Astrocyte (in vitro differentiated cells and primary cell): ENCODE results near the gene THADA. TPM values are rescaled to one million over a fixed set of nuclear protein-coding genes. Genes with fewer than 3 reads are reported as not detected.

Experiments used
- DNase-seq: peaks from one replicate; pipeline ENCODE4 v3.0.0-alpha.2; 2010; ENCODE audit warnings: low read depth
- FAIRE-seq: peaks from 2 replicates; lab custom pipeline; 2011; peaks lifted over from hg19 to GRCh38; lab: Jason Lieb, UNC
- H2AFZ ChIP-seq: 2 replicates; pipeline ENCODE4 v1.6.0; 2012; ENCODE audit warnings: low read depth, low read length, inconsistent platforms
- H3K27ac ChIP-seq: 2 replicates; pipeline ENCODE4 v1.5.1; 2011; ENCODE audit warnings: low read depth, low read length, inconsistent platforms
- H3K27me3 ChIP-seq: 2 replicates; pipeline ENCODE4 v1.6.0; 2011; ENCODE audit warnings: low read length, inconsistent platforms; ENCODE audit not compliant: insufficient read depth
- H3K36me3 ChIP-seq: 2 replicates; pipeline ENCODE4 v1.5.1; 2011; ENCODE audit warnings: low read length, inconsistent platforms; ENCODE audit not compliant: insufficient read depth
- H3K4me1 ChIP-seq: 2 replicates; pipeline ENCODE4 v1.5.1; 2011; ENCODE audit warnings: low read length, inconsistent platforms; ENCODE audit not compliant: insufficient read depth
- H3K4me2 ChIP-seq: 2 replicates; pipeline ENCODE4 v1.6.0; 2012; ENCODE audit warnings: low read length, inconsistent platforms
- H3K4me3 ChIP-seq: 2 replicates; pipeline ENCODE4 v1.5.1; 2011; ENCODE audit warnings: low read depth, mild to moderate bottlenecking, low read length, inconsistent platforms; ENCODE audit not compliant: insufficient read depth
- H3K79me2 ChIP-seq: 2 replicates; pipeline ENCODE4 v1.6.0; 2012; ENCODE audit warnings: mild to moderate bottlenecking, low read length, inconsistent platforms; ENCODE audit not compliant: insufficient read depth
- H3K9ac ChIP-seq: 2 replicates; pipeline ENCODE4 v1.6.0; 2012; ENCODE audit warnings: mild to moderate bottlenecking, low read length, inconsistent platforms
- H3K9me3 ChIP-seq: 2 replicates; pipeline ENCODE4 v1.5.1; 2012; ENCODE audit warnings: low read depth, mild to moderate bottlenecking, low read length, inconsistent platforms; ENCODE audit not compliant: insufficient read depth
- H4K20me1 ChIP-seq: 2 replicates; pipeline ENCODE4 v1.6.0; 2012; ENCODE audit warnings: low read length, inconsistent platforms; ENCODE audit not compliant: insufficient read depth
- H3K27ac Mint-ChIP-seq: one replicate; pipeline ENCODE4 v1.8.0; 2021; ENCODE audit warnings: mild to moderate bottlenecking, mixed read lengths; ENCODE audit not compliant: unreplicated experiment
- H3K27me3 Mint-ChIP-seq: one replicate; pipeline ENCODE4 v1.8.0; 2021; ENCODE audit warnings: low read depth, mixed read lengths; ENCODE audit not compliant: unreplicated experiment
- H3K36me3 Mint-ChIP-seq: one replicate; pipeline ENCODE4 v1.8.0; 2021; ENCODE audit warnings: low read depth, mixed read lengths; ENCODE audit not compliant: unreplicated experiment
- H3K4me1 Mint-ChIP-seq: one replicate; pipeline ENCODE4 v1.8.0; 2021; ENCODE audit warnings: low read depth, mixed read lengths; ENCODE audit not compliant: unreplicated experiment
- H3K4me3 Mint-ChIP-seq: one replicate; pipeline ENCODE4 v1.8.0; 2021; ENCODE audit warnings: mild to moderate bottlenecking, moderate library complexity, mixed read lengths; ENCODE audit not compliant: unreplicated experiment
- H3K9me3 Mint-ChIP-seq: one replicate; pipeline ENCODE4 v1.8.0; 2021; ENCODE audit warnings: mild to moderate bottlenecking, mixed read lengths; ENCODE audit not compliant: unreplicated experiment
- CTCF ChIP-seq: IDR thresholded peaks from 2 replicates; pipeline ENCODE4 v1.5.1; 2011; ENCODE audit warnings: low read depth, mild to moderate bottlenecking, inconsistent platforms, low read length, moderate library complexity; ENCODE audit not compliant: insufficient read depth
- EZH2 ChIP-seq: IDR thresholded peaks from 2 replicates; pipeline ENCODE4 v1.6.1; 2012; ENCODE audit warnings: mild to moderate bottlenecking, low read length, inconsistent platforms; ENCODE audit not compliant: insufficient read depth
- total RNA-seq: library from RNA; stranded (reverse); gene quantifications from 2 replicates; pipeline ENCODE4 v1.2.1, GENCODE V29; 2021

THADA gene
- total RNA-seq, 1 donor from 2014 or later: 16.2 TPM

- Histone ChIP-seq H3K36me3 (no peaks in the 10 kb centered on the region), H3K79me2 (no peaks in the 10 kb centered on the region), H3K4me1 (no peaks in the 10 kb centered on the region), H3K27me3 (no peaks in the 10 kb centered on the region), H3K9me3 (no peaks in the 10 kb centered on the region), H3K9ac (no peak overlapping the region), H3K27ac (no peak overlapping the region), H4K20me1 (no peaks in the 10 kb centered on the region), H3K4me3 (no peak overlapping the region), H2AFZ (no peak overlapping the region), H3K4me2 (no peak overlapping the region)
- H3K27me3 Mint-ChIP-seq: no peaks in the 10 kb centered on the region
- DNase-seq (no peak), FAIRE-seq (no peak)
- H3K36me3 Mint-ChIP-seq: no peaks in the 10 kb centered on the region
- H3K4me3 Mint-ChIP-seq: no peak overlapping the region
- H3K9me3 Mint-ChIP-seq: no peaks in the 10 kb centered on the region
- no peak overlapping the region for H3K27ac Mint-ChIP-seq
- TF ChIP-seq CTCF (no peak), EZH2 (no peak)
- H3K4me1 Mint-ChIP-seq: peaks cover 8% of the 10 kb centered on the region
Observed at GRCh38 chr2:43493954-43494353, 101.9 kb downstream of the THADA start.

- no peak for FAIRE-seq
- no peak overlapping the region for H3K27ac ChIP-seq
Observed at GRCh38 chr2:43491065-43491639, 104.7 kb downstream of the THADA start.

More at GRCh38 chr2:43491065-43491639, 104.7 kb downstream of the THADA start:
- H3K27ac Mint-ChIP-seq: no peak overlapping the region
- no peaks in the 10 kb centered on the region for H3K9me3 Mint-ChIP-seq
- H3K79me2 ChIP-seq: no peaks in the 10 kb centered on the region
- no peaks in the 10 kb centered on the region for H3K36me3 Mint-ChIP-seq
- TF ChIP-seq CTCF: no peak
- TF ChIP-seq EZH2: no peak
- H3K27me3 ChIP-seq: no peaks in the 10 kb centered on the region
- DNase-seq: no peak
- peaks cover 8% of the 10 kb centered on the region for H3K4me1 Mint-ChIP-seq
- no peak overlapping the region for H3K4me3 ChIP-seq
- no peak overlapping the region for H3K4me3 Mint-ChIP-seq
- no peaks in the 10 kb centered on the region for H3K36me3 ChIP-seq
- H3K9ac ChIP-seq: no peak overlapping the region
- H3K4me1 ChIP-seq: no peaks in the 10 kb centered on the region
- no peak overlapping the region for H3K4me2 ChIP-seq
- H2AFZ ChIP-seq: no peak overlapping the region
- H4K20me1 ChIP-seq: no peaks in the 10 kb centered on the region
- H3K27me3 Mint-ChIP-seq: no peaks in the 10 kb centered on the region
- no peaks in the 10 kb centered on the region for H3K9me3 ChIP-seq
